Renal pelvis (tissue), 4 donors: ENCODE results near the gene MCHR1. TPM values are rescaled to one million over a fixed set of nuclear protein-coding genes. Genes with fewer than 3 reads are reported as not detected.
"Not testable (repeated sequence)": the region's sequence is repeated elsewhere in the genome, so short reads cannot be mapped to it uniquely, and the experiment has no call there.

Experiments used
- DNase-seq: peaks from one replicate; pipeline ENCODE4 v3.0.0-alpha.2; 2013
- polyA plus RNA-seq, 3 donors: library from polyadenylated mRNA; unstranded; fragments of 120-200 nt; gene quantifications; one replicate each; pipeline ENCODE4 v1.2.1, GENCODE V29; 2013; ENCODE audit not compliant: insufficient read length in 3 of 3

The MCHR1 gene
- polyA plus RNA-seq, 3 donors: 0.30 to 0.42 TPM; not detected in 1

DNA sequence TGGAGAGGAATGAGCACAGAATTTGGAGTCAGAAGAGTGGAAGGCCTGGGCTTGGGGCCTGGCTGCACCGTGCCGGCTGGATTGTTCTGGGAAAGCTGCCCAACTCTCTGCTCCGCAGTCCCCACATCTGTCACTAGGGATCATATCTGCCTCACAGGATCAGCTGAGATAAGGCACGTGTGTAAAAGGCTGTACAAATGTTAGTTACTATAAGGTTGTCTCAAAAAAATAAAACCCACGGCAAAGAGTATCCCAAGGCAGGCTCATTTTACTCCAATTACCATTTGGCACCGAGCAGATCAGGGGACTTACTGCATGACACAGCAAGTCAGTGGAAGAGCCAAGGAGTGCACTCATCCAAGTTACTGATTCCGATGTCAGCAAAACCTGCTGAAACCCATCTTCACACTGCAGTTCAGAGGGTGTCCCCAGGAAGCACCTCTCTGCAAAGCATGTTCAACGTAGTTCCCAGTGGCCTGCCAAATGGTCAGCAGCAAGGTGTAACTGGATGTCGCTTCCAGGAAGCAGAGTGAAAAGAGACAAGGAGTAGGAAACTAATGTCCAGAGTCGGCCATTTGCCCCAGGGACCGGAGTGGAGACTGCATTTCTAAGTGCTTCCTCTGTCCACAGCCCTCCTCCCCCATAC lies 24.6 kb upstream of the MCHR1 start:
- no peak for DNase-seq

DNA sequence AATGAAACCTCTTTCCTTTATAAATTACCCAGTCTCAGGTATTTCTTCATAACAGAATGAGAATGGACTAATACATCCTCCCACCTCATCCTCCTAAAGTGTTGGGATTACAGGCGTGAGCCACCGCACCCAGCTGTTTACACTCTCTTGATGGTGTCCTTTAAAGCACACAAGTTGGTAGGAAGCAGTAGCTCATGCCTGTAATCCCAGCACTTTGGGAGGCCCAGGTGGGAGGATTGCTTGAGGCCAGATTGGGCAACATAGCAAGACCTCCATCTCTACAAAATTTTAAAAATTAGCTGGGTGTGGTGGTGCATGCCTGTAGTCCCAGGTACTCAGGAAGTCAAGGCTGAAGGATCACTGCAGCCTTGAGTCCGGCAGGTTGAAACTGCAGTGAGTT lies 23.3 kb upstream of the MCHR1 start:
- DNase-seq: not testable (repeated sequence)

DNA sequence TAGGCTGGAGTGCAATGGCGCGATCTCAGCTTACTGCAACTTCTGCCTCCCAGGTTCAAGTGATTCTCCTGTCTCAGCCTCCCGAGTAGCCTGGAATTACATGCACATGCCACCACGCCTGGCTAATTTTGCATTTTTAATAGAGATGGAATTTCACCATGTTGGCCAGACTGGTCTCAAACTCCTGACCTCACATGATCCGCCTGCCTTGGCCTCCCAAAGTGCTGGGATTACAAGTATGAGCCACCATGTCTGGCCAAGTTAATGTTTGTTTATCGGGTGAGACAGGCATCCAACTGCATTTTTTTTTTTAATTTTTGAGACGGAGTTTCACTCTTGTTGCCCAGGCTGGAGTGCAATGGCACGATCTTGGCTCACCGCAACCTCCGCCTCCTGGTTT lies 22.6 kb upstream of the MCHR1 start:
- not testable (repeated sequence) for DNase-seq

DNA sequence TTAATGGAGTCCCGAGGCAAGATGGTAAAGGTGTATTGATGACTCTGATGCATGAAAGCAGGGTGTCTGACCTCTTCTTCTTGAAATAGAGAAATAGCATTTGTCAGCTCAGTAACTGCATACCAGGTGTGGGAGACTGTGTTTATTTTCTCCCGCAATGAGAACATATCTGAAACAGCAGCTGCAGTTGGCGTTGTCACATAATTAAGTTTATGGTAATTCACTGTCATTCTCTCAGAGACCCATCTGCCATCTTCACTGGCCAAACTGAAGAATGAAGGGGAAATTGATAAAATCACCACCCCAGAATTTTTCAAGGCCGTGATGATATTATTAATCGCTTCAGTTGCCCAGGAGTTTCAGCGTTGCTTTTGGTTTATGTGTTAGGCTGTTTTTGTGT lies 20.1 kb upstream of the MCHR1 start:
- DNase-seq: no peak

DNA sequence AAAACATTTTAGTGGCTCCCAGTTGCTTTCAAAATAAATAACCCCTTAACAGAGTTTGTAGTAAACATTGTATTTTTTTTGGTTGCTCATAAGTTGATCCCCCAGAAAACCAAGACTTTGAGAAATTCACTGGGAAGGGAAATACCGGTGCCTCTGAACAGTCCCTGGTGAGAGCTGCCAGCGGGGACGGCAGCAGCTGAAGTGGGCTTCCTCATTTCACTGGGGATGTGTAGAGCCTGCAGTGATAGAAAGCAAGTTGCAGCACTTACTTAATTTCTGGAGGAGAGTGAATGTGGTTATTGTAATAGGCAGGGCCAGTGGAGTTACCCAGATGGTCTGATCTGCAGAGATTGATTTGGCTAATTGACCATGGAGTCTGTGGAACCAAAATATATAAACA lies 18.6 kb upstream of the MCHR1 start:
- no peak for DNase-seq

DNA sequence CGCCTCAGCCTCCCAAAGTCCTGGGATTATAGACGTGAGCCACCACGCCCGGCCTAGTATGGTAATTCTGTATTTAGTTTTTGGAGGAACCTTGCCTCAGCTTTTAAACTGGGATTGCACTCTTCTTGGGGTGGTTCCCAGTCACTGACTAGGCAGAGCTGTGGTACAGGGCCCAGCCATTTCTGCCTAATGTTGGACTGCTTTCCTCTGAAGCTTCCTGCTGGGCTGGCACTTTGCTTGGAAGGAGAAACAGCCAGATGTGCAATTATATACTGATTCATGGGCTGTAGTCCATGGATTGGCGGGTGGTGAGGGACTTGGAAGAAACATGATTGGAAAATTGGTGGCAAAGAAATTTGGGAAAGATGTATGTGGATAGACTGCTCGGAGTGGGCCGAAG lies 17.6 kb upstream of the MCHR1 start:
- no peak for DNase-seq

DNA sequence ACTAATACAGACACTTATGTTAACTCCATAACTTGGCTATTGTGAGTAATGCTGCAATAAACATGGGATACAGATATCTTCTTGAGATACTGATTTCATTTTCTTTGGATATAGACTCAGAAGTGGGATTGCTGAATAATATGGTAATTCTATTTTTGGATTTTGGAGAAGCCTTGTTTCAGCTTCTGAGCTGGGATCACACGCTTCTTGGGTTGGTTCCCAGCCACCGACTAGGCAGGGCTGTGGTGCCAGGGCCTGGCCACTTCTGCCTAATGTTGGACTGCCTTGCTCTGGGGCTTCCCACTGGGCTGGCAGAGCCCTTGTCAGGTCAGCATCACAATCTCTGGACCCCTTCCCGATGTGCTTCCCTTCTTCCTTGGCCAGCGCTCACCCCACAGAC lies 14.0 kb upstream of the MCHR1 start:
- DNase-seq: no peak

DNA sequence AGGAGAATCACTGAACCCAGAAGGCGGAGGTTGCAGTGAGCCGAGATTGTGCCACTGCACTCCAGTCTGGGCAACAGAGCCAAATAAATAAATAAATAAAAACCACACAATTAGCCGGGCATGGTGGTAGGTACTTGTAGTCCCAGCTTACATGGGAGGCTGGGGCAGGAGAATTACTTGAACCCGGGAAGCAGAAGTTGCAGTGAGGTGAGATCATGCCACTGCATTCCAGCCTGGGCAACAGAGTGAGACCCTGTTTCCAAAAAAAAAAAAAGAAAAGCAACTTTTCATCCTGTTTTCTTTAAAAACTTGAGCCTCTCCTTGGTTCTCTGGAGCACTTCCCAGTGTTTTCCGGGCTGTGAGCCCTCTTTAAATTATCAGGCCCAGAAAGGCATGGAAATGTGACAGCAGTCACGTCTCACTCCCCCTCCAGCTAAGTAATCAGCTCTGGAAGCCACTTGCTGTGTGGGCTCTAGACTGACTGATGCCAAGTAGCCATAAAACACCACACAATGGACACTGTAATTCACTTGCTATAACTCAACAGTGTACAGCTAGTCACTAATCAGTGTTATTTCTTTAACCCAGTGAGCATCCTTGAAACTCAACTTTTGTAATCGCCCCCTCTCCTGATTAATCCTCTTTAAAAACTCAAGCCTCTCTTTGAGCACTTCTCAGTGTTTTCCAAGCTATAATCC lies 13.0 kb upstream of the MCHR1 start:
- DNase-seq: peak; percentile 82

DNA sequence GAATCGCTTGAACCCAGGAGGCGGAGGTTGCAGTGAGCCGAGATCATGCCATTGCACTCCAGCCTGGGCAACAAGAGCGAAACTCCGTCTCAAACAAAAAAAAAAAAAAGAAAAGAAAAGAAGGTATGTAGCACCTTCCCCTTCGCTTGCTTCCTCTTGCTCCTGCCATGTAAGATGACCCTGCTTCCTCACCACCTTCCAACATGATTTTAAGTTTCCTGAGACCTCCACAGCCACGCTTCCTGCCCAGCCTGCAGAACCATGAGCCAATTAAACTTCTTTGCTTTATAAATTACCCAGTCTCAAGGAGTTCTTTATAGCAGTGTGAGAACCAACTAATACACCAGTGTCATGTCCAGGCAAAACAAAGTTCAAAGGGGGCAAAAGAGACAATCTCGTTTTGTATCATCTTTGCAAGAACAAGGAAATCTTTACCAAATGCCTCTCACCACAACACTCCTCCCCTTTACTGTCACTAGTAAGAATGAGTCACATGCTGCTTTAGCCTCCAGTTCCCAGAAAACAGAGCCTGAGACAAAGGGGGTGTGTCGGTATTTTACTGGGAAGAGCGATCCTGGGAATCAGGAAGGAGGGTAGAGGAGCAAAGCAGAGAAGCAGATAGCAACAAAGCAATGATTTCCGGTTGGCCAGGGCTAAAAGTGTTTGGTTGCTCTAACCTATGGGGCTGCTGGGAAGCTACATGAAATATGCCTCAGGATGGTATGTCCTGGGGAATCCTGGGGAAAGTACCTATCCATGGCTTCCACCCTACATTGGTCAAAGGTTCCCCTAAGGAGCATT lies 10.5 kb upstream of the MCHR1 start:
- no peak for DNase-seq

DNA sequence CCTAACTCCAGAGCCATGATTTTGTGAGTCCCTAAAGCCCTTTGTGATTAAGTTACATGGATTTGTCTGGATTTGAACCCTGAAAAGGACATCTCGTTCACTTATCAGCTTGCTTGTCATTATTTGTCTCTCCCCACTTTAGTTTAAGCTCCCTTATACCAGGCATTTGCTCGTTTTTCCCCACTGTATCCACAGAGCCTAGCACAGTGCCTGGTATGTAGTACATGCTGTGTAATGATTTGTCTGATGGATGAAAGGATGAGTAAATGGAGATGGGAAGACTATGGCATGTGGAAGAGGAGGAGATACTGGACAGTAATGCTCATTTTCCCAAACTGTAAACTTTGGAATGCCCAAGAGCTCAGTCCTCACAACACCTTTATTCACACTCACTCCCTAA lies 9.2 kb upstream of the MCHR1 start:
- no peak for DNase-seq

DNA sequence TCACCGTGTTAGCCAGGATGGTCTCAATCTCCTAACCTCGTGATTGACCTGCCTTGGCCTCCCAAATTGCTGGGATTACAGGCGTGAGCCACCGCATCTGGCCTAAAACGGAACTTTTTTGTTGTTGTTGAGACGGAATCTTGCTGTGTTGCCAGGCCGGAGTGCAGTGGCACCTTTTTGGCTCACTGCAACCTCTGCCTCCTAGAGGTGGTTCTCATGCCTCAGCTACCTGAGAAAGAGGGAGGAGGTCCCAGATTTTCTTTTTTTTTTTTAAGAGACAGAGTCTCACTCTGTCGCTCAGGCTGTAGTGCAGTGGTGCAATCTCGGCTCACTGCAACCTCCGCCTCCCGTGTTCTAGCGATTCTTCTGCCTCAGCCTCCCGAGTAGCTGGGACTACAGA lies 7.9 kb upstream of the MCHR1 start:
- no peak for DNase-seq

DNA sequence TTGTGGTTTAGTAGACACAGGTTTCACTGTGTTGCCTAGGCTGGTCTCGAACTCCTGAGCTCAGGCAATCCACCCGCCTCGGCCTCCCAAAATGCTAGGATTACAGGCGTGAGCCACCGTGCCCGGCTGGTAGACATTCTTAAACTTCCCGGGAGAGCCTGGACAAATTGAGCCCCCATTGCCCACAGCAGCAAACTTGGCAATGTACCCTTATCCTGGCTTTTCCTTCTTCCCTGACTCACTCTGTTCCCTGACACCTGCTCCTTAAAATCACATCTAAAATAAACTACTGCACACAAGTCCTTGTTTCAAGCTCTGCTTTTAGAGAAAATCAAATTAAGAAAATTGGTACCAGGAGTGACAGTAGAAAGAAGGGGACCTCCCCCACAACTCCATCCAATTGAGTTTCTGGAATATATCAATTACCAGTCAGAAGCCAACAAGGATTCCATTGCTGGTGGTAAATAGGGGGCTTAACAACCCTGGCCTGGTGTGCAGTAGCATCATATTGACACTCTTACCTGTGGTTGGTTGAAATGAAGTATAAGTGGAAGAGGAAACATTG lies 7.4 kb upstream of the MCHR1 start:
- no peak for DNase-seq

DNA sequence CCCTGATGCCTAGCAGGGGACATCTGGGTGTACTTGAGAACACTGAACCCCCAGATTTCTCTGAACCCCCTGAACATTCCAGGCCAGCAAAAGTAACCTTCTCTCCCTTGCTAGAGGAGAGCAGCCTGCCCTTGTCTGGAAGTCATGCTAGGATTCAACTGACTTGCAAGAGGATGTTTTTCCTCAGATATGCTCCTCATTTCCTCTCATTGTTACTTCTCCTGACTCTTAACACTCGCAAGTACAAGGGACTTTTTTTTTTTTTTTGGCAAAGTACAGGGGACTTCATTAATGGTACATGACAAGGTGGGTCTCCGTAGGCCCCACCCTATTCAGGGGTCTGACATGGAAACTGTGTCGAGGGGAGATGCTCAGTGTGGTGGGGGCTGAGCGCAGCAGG lies 6.3 kb upstream of the MCHR1 start:
- DNase-seq: no peak

DNA sequence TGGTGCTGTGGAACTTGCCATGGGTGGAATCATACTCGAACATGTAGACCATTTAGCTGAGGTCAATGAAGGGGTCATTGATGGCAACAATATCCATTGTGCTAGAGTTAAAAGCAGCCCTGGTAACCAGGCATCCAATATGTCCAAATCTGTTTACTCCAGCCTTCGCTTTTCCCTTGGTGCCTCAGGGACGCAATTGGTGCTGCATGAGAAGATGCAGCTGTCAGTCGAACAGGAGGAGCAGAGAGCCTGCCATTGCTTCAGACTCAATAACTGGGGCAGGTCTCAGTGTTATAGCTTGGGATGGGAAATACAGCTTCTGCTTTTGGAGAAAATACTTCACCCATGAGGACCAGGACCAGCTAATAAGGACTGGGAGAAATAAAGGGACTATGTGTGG lies 5.0 kb upstream of the MCHR1 start:
- DNase-seq: no peak

DNA sequence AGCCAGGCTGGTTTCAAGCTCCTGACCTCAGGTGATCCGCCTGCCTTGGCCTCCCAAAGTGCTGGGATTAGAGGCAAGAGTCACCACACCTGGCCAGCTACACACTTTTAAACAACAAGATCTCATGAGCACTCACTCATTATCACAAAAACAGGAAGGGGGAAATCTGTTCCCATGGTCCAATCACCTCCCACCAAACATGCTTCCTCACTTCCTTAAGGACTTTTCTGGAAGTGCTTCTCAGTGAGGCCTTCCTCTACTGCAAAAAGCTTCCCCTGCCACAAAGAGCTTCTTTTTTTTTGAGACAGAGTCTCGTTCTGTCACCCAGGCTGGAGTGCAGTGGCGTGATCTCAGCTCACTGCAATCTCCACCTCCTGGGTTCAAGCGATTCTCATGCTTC lies 3.1 kb upstream of the MCHR1 start:
- not testable (repeated sequence) for DNase-seq

DNA sequence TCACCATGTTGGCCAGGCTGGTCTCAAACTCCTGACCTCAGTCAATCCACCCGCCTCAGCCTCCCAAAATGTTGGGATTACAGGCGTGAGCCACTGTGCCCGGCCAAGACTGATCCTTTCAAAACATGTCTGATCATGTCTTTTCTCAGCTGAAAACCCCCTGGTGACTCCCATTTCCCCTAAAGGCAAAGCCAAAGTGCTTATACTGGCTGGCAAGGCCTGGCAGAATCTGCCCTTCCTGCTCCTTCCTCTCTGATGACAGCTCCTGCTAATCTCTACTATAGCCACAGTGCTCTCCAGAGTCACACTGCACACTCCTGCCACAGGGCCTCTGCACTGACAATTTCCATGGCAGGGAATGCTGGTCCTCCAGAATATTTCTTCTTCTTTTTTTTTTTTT lies 2.6 kb upstream of the MCHR1 start:
- no peak for DNase-seq

DNA sequence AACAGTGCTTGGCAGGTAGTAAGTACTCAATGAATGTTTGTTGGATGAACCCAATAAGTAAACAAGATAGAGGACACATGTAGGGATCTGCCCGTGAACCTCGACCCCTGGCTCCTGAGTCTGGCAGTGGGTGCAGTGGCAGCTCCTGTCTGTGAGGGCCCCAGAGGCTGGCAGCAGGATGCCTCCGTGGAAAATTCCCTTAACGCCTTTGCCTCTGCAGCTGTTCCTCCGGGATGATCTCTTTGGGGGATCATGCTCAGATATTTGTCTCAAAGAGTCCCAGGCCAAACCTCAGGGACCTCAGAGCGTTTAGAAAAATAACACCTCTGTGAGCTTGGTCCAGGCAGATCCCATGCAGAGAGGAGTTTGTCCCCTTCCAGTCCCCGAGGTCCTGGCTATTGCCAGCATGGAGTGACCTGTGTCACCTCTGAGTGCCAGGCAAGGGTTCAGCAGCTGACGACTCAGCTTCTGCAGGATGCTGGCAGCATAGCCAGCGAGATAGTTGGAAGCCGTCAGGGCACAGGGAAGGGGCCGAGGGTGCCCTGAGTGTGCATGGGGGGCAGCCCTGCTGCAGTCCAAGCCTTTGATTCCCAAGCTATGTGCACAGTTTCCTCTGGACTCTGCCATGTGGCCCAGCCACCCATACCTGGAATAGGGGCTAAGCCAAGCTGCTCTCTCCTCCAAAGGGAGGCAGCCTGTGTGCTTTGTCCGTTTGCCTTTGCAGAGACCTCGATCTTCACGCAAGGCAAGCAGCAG lies 613 bp upstream of the MCHR1 start:
- DNase-seq: no peak

DNA sequence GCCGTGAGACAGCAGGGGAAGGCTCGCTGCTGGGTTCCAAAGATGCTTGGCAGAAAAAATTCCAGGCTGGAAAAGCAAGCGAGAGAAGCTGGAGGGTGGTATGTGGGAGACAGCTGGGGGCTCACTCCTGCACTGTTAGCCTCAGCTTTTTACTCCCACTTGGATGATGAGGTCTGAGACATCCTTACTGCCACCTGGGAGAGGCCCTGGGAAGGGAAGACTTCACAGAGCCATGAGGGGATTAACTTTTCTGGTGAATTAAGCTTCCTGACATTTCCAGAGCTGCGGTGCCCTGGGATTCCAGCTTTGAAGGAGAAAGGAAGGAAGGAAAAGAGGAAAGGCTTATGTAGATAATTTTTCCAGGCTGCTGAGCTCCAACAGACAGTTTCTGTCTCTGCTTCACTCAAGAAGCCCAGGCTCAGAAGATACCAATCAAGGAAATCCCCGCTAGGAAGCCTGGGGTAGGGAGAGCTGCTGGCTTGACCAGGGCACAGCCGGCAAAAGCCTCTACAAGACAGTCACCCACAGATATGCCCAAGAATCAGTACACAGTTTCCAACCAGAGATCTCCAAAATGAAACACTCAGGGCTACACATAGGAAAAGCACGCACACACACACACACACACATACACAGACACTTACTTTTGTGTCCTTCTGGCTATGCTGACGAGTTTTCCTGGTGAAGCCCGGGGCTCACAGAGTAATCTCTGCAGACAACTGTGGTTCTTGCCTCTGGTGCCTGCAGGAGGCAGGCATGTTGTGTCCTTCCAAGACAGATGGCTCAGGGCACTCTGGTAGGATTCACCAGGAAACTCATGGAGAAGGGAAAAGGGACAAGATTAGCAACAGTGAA lies 907 bp downstream of the MCHR1 start:
- DNase-seq: no peak

DNA sequence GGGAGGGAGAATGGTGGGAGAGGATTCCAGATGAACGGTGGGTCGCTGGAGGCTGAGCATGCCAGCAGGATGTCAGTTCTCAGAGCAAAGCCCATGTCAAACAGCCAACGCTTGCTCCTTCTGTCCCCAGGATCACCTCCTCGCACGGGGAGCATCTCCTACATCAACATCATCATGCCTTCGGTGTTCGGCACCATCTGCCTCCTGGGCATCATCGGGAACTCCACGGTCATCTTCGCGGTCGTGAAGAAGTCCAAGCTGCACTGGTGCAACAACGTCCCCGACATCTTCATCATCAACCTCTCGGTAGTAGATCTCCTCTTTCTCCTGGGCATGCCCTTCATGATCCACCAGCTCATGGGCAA lies 1.5 kb downstream of the MCHR1 start:
- DNase-seq: no peak

DNA sequence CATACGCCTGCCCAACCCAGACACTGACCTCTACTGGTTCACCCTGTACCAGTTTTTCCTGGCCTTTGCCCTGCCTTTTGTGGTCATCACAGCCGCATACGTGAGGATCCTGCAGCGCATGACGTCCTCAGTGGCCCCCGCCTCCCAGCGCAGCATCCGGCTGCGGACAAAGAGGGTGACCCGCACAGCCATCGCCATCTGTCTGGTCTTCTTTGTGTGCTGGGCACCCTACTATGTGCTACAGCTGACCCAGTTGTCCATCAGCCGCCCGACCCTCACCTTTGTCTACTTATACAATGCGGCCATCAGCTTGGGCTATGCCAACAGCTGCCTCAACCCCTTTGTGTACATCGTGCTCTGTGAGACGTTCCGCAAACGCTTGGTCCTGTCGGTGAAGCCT lies 2.2 kb downstream of the MCHR1 start:
- DNase-seq: no peak

DNA sequence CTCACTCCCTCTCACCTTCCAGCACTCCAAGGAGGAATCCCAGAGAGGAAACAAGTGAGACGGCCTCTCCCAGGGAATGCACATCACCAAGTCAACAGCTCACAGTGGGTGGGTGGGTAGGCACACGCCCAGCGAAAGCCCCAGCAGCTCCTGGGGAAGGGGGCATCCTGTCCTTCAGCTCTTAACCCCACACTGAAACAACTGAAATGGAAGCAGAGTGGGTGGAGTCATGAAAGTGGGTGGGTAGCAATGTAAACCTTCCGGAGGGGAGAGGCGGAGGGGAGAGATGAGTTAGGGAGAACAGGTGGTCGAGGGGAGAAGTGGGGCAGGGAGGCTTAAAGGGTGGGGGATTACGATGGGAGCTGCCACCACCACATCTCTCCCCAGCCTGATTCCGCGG lies 5.4 kb downstream of the MCHR1 start:
- DNase-seq: no peak
